H1 (cell line): Measurements from ENCODE around the gene SSR2.

ENCODE experiments used
- ATF3 ChIP-seq: IDR thresholded peaks from 2 replicates; pipeline ENCODE4 v1.6.1; 2011; ENCODE audit warnings: low read depth, mild to moderate bottlenecking, low read length; ENCODE audit not compliant: insufficient read depth
- CTCF ChIP-seq, 3 experiments: IDR thresholded peaks; 1 replicate in 2 of 3; 2 replicates in 1 of 3; pipeline versions ENCODE4 v1.5.1 to v1.6.1; 2011; ENCODE audit warnings: low read length in 3 of 3, mild to moderate bottlenecking in 3 of 3, inconsistent platforms in 2 of 3, low read depth in 1 of 3, moderate library complexity in 1 of 3; ENCODE audit not compliant: insufficient read depth in 1 of 3; ENCODE audit errors: control extremely low read depth in 1 of 3
- EGR1 ChIP-seq: IDR thresholded peaks from 2 replicates; pipeline ENCODE4 v1.6.1; 2011; ENCODE audit warnings: low read depth, low read length, borderline replicate concordance
- MAX ChIP-seq: IDR thresholded peaks from 2 replicates; pipeline ENCODE4 v1.6.1; 2012; ENCODE audit warnings: inconsistent platforms
- RXRA ChIP-seq: IDR thresholded peaks from 2 replicates; pipeline ENCODE4 v1.6.1; 2011; ENCODE audit warnings: low read depth, mild to moderate bottlenecking, low read length, moderate library complexity; ENCODE audit not compliant: insufficient read depth
- YY1 ChIP-seq: IDR thresholded peaks from 2 replicates; pipeline ENCODE4 v1.6.1; 2011; ENCODE audit warnings: low read depth, mild to moderate bottlenecking, low read length

GRCh38 chr1:155971910-155972809 is 48.6 kb downstream of the SSR2 start:
- TF ChIP-seq CTCF (IDR thresholded peaks at IDR 0.05; ENCODE audit: control extremely low read depth in 1 of 3, insufficient read depth in 1 of 3, low read depth in 1 of 3, low read length in 3 of 3): no peak
- no peak for TF ChIP-seq MAX
- TF ChIP-seq RXRA: no peak
- no peak for TF ChIP-seq ATF3
- no peak for TF ChIP-seq YY1
- TF ChIP-seq EGR1: no peak
